ENCODE data around the gene PYY. TPM values are rescaled to one million over a fixed set of nuclear protein-coding genes. Genes with fewer than 3 reads are reported as not detected.

The PYY gene
- total RNA-seq, 6 donors from 2014 or later = 0.60 TPM; not detected in 5

DNA sequence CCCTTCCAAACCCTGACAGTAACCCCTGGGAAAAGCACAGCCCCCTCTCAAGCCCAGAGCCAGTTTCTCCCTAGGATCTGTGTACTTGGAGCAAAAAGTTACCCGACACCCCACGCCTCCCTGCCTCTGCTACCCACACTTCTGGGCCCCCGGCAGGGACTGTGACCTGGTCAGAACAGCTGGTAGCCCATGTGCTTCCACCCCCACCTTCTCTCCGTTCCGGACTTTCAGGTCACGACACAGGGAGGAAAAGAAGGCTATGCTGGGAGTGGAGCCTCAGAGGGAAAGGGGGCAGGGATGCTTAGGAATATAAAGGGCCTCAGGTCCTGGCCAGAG, 17.8 kb downstream of the PYY start:
- Histone ChIP-seq H3K9me3 (no peaks in the 10 kb centered on the region), H3K4me1 (peaks cover 5 to 12% (median 9%) of the 10 kb centered on the region in 4 donors), H3K27me3 (peaks cover 0 to 13% (median 2%) of the 10 kb centered on the region in 4 donors), H3K27ac (no peak overlapping the region), H3K36me3 (no peaks in the 10 kb centered on the region), H3K4me3 (no peak overlapping the region)
- ATAC-seq (ENCODE audit: low FRiP score in 2 of 2) (no peak), DNase-seq (no peak)
- no peak for TF ChIP-seq POLR2AphosphoS5 (IDR thresholded peaks at IDR 0.05)
- no peak for TF ChIP-seq POLR2A (IDR thresholded peaks at IDR 0.05)
- TF ChIP-seq, protein P1, sequence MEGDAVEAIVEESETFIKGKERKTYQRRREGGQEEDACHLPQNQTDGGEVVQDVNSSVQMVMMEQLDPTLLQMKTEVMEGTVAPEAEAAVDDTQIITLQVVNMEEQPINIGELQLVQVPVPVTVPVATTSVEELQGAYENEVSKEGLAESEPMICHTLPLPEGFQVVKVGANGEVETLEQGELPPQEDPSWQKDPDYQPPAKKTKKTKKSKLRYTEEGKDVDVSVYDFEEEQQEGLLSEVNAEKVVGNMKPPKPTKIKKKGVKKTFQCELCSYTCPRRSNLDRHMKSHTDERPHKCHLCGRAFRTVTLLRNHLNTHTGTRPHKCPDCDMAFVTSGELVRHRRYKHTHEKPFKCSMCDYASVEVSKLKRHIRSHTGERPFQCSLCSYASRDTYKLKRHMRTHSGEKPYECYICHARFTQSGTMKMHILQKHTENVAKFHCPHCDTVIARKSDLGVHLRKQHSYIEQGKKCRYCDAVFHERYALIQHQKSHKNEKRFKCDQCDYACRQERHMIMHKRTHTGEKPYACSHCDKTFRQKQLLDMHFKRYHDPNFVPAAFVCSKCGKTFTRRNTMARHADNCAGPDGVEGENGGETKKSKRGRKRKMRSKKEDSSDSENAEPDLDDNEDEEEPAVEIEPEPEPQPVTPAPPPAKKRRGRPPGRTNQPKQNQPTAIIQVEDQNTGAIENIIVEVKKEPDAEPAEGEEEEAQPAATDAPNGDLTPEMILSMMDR (IDR thresholded peaks at IDR 0.05) = no peak
- TF ChIP-seq EP300 (IDR thresholded peaks at IDR 0.05) = no peak
- 80 to 86% methylated on average over 1 to 6 of the region's 6 CpGs for WGBS, 2 donors

DNA sequence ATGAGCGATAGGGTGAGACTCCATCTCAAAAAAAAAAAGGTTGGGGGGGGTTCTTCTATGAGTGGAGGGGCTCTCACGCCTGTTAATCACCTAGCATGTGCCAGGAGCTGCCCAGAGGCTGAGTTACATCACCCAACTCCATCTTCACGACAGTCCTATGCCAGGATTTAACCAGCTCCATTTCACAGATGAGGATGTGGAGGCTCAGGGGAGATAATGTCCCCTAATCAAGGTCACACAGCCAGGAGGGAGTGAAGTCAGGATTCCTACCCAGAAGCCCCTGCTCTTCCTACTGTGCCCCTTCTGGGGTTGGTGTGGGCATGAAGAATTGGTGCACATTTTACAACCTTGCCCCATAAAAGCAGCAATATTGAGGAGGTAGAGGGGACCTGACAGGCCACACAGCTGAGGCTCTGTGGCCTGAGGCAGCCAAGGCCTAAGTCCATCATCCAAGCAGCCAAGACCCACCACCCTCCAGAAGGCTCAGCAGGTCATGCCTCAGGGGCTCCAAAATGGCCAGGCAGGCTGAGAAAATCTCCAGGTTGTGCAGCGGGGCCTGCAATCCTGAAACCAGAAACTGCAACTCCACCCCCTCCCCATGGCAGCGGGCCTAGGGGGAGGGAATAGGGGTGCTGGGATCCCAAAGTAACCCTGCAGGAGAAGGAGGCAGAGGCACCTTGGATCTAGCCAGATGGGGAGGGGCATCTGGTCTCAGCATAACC, 18.4 kb downstream of the PYY start:
- ATAC-seq (ENCODE audit: low FRiP score in 2 of 2) (no peak), DNase-seq (no peak)
- peaks cover 5 to 12% (median 9%) of the 10 kb centered on the region in 4 donors for H3K4me1 ChIP-seq
- WGBS, 2 donors = 77 to 87% methylated on average over 4 to 5 of the region's 5 CpGs
- no peaks in the 10 kb centered on the region for H3K36me3 ChIP-seq
- H3K27ac ChIP-seq = no peak overlapping the region
- no peak overlapping the region for H3K4me3 ChIP-seq
- H3K9me3 ChIP-seq = no peaks in the 10 kb centered on the region
- peaks cover 0 to 13% (median 2%) of the 10 kb centered on the region in 4 donors for H3K27me3 ChIP-seq
- TF ChIP-seq POLR2AphosphoS5 (IDR thresholded peaks at IDR 0.05) = no peak
- TF ChIP-seq, protein P1 (IDR thresholded peaks at IDR 0.05) = no peak
- no peak for TF ChIP-seq POLR2A (IDR thresholded peaks at IDR 0.05)
- TF ChIP-seq EP300 (IDR thresholded peaks at IDR 0.05) = no peak

DNA sequence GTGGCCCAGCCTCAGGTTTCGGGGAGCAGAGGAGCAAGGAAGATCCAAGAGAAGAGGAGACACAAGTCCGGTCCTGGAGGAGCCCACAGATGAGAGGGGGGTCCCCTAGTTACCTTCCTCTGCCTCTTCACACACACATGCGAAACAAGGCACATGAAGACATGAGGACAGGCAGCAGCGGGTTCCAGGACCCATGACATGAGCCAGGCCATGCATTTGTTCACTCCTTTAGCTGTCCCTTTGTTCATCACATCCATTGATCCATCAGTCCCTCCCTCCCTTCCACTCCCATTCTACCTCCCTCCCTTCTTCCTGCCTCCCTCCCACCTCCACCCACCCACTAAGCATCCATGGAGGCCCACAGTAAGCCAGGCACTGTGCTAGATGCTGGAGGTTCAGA, 20.8 kb downstream of the PYY start:
- no peak overlapping the region for H3K4me3 ChIP-seq
- no peak for TF ChIP-seq POLR2A (IDR thresholded peaks at IDR 0.05)
- no peak for TF ChIP-seq EP300 (IDR thresholded peaks at IDR 0.05)
- TF ChIP-seq POLR2AphosphoS5 (IDR thresholded peaks at IDR 0.05) = no peak
- TF ChIP-seq, protein P1 (IDR thresholded peaks at IDR 0.05) = no peak
- no peak overlapping the region for H3K27ac ChIP-seq
- H3K4me1 ChIP-seq = peaks cover under 1 to 5% (median 2%) of the 10 kb centered on the region in 4 donors
- H3K36me3 ChIP-seq = no peaks in the 10 kb centered on the region
- ATAC-seq (ENCODE audit: low FRiP score in 2 of 2) (no peak), DNase-seq (no peak)
- H3K27me3 ChIP-seq = peaks cover 0 to 3% (median under 1%) of the 10 kb centered on the region in 4 donors
- 88 to 94% methylated on average over 4 of the region's 4 CpGs for WGBS, 2 donors
- no peaks in the 10 kb centered on the region for H3K9me3 ChIP-seq

DNA sequence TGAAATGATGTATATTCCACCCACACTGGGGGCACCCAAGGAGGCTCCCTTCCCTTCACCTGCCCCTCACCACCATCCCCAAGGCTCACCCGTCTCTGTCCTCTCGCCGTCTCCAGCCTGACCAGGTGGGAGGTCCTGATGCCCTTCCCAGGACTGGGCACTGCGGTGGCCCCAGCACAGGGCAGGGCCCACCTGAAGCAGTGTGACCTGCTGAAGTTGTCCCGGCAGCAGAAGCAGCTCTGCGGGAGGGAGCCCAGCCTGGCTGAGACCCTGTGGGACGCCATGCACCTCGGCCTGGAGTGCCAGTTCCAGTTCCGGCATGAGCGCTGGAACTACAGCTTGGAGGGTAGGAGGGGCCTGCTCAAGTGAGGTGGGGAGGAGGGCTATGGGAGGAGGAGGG, 21.4 kb downstream of the PYY start:
- DNase-seq (peak in 1 of 2 donors; percentile 53), ATAC-seq (ENCODE audit: low FRiP score in 2 of 2) (peak in 1 of 2 donors; percentile 28)
- no peaks in the 10 kb centered on the region for H3K36me3 ChIP-seq
- 83 to 84% methylated on average over 10 of the region's 10 CpGs for WGBS, 2 donors
- H3K9me3 ChIP-seq = no peaks in the 10 kb centered on the region
- no peak overlapping the region for H3K4me3 ChIP-seq
- H3K27ac ChIP-seq = no peak overlapping the region
- no peak for TF ChIP-seq POLR2AphosphoS5 (IDR thresholded peaks at IDR 0.05)
- no peak for TF ChIP-seq POLR2A (IDR thresholded peaks at IDR 0.05)
- TF ChIP-seq, protein P1 (IDR thresholded peaks at IDR 0.05) = no peak
- TF ChIP-seq EP300 (IDR thresholded peaks at IDR 0.05) = no peak
- H3K27me3 ChIP-seq = peaks cover 0 to 1% (median under 1%) of the 10 kb centered on the region in 4 donors
- peaks cover 1 to 4% (median 3%) of the 10 kb centered on the region in 4 donors for H3K4me1 ChIP-seq

All from upper lobe of left lung (tissue), 6 donors.